ENCODE results near the gene DNM3.
A peak's percentile ranks its signal among the peaks of the same experiment; 100 is the strongest.

The DNM3 gene

GRCh38 chr1:171943973-171944561 lies 102.8 kb downstream of the DNM3 start:
- no peaks in the 10 kb centered on the region for H3K36me3 ChIP-seq (ENCODE audit: control insufficient read depth, insufficient read depth, low read length)
- H3K27ac ChIP-seq (ENCODE audit: low read depth, low read length) = no peak overlapping the region
- peaks cover 13% of the 10 kb centered on the region; the same call in 1 of the 2 replicates for H3K4me1 ChIP-seq (ENCODE audit: control insufficient read depth, insufficient read depth, low read length)
- H3K4me3 ChIP-seq (ENCODE audit: low read depth, low read length) = no peak overlapping the region
- no peaks in the 10 kb centered on the region for H3K27me3 ChIP-seq (ENCODE audit: control insufficient read depth, insufficient read depth, low read length)
- no peak overlapping the region for H3K9ac ChIP-seq (ENCODE audit: low read length)
- no peaks in the 10 kb centered on the region for H3K9me3 ChIP-seq (ENCODE audit: control insufficient read depth, insufficient read depth, low read depth, low read length)

- H3K4me3 ChIP-seq (ENCODE audit: low read depth, low read length) = no peak overlapping the region
- H3K27me3 ChIP-seq (ENCODE audit: control insufficient read depth, insufficient read depth, low read length) = no peaks in the 10 kb centered on the region
- no peak overlapping the region for H3K9ac ChIP-seq (ENCODE audit: low read length)
- H3K9me3 ChIP-seq (ENCODE audit: control insufficient read depth, insufficient read depth, low read depth, low read length) = peaks cover 12% of the 10 kb centered on the region
- H3K27ac ChIP-seq (ENCODE audit: low read depth, low read length) = no peak overlapping the region
- peaks cover 9% of the 10 kb centered on the region; the same call in 1 of the 2 replicates for H3K4me1 ChIP-seq (ENCODE audit: control insufficient read depth, insufficient read depth, low read length)
- H3K36me3 ChIP-seq (ENCODE audit: control insufficient read depth, insufficient read depth, low read length) = no peaks in the 10 kb centered on the region
Observed at GRCh38 chr1:171948511-171948910, 107.2 kb downstream of the DNM3 start.

- H3K27ac ChIP-seq (ENCODE audit: low read depth, low read length) = no peak overlapping the region
- H3K4me3 ChIP-seq (ENCODE audit: low read depth, low read length) = no peak overlapping the region
- H3K27me3 ChIP-seq (ENCODE audit: control insufficient read depth, insufficient read depth, low read length) = no peaks in the 10 kb centered on the region
Observed at GRCh38 chr1:171949316-171949715, 108.0 kb downstream of the DNM3 start.

GRCh38 chr1:171953835-171954234 lies 112.5 kb downstream of the DNM3 start:
- Histone ChIP-seq H3K4me1 (ENCODE audit: control insufficient read depth, insufficient read depth, low read length) (peaks cover 9% of the 10 kb centered on the region; the same call in 1 of the 2 replicates), H3K27me3 (ENCODE audit: control insufficient read depth, insufficient read depth, low read length) (no peaks in the 10 kb centered on the region), H3K36me3 (ENCODE audit: control insufficient read depth, insufficient read depth, low read length) (no peaks in the 10 kb centered on the region), H3K4me3 (ENCODE audit: low read depth, low read length) (no peak overlapping the region), H3K27ac (ENCODE audit: low read depth, low read length) (no peak overlapping the region), H3K9me3 (ENCODE audit: control insufficient read depth, insufficient read depth, low read depth, low read length) (peaks cover 12% of the 10 kb centered on the region), H3K9ac (ENCODE audit: low read length) (no peak overlapping the region)

More at GRCh38 chr1:171949316-171949715, 108.0 kb downstream of the DNM3 start:
- Histone ChIP-seq H3K9me3 (ENCODE audit: control insufficient read depth, insufficient read depth, low read depth, low read length) (peaks cover 12% of the 10 kb centered on the region), H3K36me3 (ENCODE audit: control insufficient read depth, insufficient read depth, low read length) (no peaks in the 10 kb centered on the region), H3K9ac (ENCODE audit: low read length) (no peak overlapping the region), H3K4me1 (ENCODE audit: control insufficient read depth, insufficient read depth, low read length) (peaks cover 9% of the 10 kb centered on the region; the same call in 1 of the 2 replicates)

- Histone ChIP-seq H3K4me3 (ENCODE audit: low read depth, low read length) (no peak overlapping the region), H3K27ac (ENCODE audit: low read depth, low read length) (no peak overlapping the region), H3K27me3 (ENCODE audit: control insufficient read depth, insufficient read depth, low read length) (no peaks in the 10 kb centered on the region), H3K4me1 (ENCODE audit: control insufficient read depth, insufficient read depth, low read length) (peaks cover 9% of the 10 kb centered on the region; the same call in 1 of the 2 replicates), H3K9me3 (ENCODE audit: control insufficient read depth, insufficient read depth, low read depth, low read length) (peaks cover 10% of the 10 kb centered on the region), H3K9ac (ENCODE audit: low read length) (no peak overlapping the region), H3K36me3 (ENCODE audit: control insufficient read depth, insufficient read depth, low read length) (no peaks in the 10 kb centered on the region)
Observed at GRCh38 chr1:171954361-171954760, 113.1 kb downstream of the DNM3 start.

GRCh38 chr1:171961861-171962260 lies 120.6 kb downstream of the DNM3 start:
- no peaks in the 10 kb centered on the region for H3K27me3 ChIP-seq (ENCODE audit: control insufficient read depth, insufficient read depth, low read length)
- no peak overlapping the region for H3K27ac ChIP-seq (ENCODE audit: low read depth, low read length)
- H3K36me3 ChIP-seq (ENCODE audit: control insufficient read depth, insufficient read depth, low read length) = no peaks in the 10 kb centered on the region
- peaks cover 8% of the 10 kb centered on the region; the same call in 1 of the 2 replicates for H3K9me3 ChIP-seq (ENCODE audit: control insufficient read depth, insufficient read depth, low read depth, low read length)
- no peak overlapping the region for H3K4me3 ChIP-seq (ENCODE audit: low read depth, low read length)
- peaks cover 11% of the 10 kb centered on the region for H3K4me1 ChIP-seq (ENCODE audit: control insufficient read depth, insufficient read depth, low read length)
- no peak overlapping the region for H3K9ac ChIP-seq (ENCODE audit: low read length)

- no peak overlapping the region for H3K9ac ChIP-seq (ENCODE audit: low read length)
- peaks cover 8% of the 10 kb centered on the region; the same call in 1 of the 2 replicates for H3K9me3 ChIP-seq (ENCODE audit: control insufficient read depth, insufficient read depth, low read depth, low read length)
Observed at GRCh38 chr1:171963762-171964161, 122.5 kb downstream of the DNM3 start.

GRCh38 chr1:171965777-171966176 lies 124.5 kb downstream of the DNM3 start:
- Histone ChIP-seq H3K27me3 (ENCODE audit: control insufficient read depth, insufficient read depth, low read length) (no peaks in the 10 kb centered on the region), H3K4me1 (ENCODE audit: control insufficient read depth, insufficient read depth, low read length) (peaks cover 32% of the 10 kb centered on the region), H3K36me3 (ENCODE audit: control insufficient read depth, insufficient read depth, low read length) (no peaks in the 10 kb centered on the region), H3K4me3 (ENCODE audit: low read depth, low read length) (no peak overlapping the region), H3K9me3 (ENCODE audit: control insufficient read depth, insufficient read depth, low read depth, low read length) (peaks cover 8% of the 10 kb centered on the region; the same call in 1 of the 2 replicates), H3K9ac (ENCODE audit: low read length) (no peak overlapping the region), H3K27ac (ENCODE audit: low read depth, low read length) (peak overlapping the region; percentile 67; the same call in 1 of the 2 replicates)

More at GRCh38 chr1:171963762-171964161, 122.5 kb downstream of the DNM3 start:
- Histone ChIP-seq H3K36me3 (ENCODE audit: control insufficient read depth, insufficient read depth, low read length) (no peaks in the 10 kb centered on the region), H3K4me1 (ENCODE audit: control insufficient read depth, insufficient read depth, low read length) (peaks cover 28% of the 10 kb centered on the region), H3K4me3 (ENCODE audit: low read depth, low read length) (no peak overlapping the region), H3K27me3 (ENCODE audit: control insufficient read depth, insufficient read depth, low read length) (no peaks in the 10 kb centered on the region), H3K27ac (ENCODE audit: low read depth, low read length) (no peak overlapping the region)

GRCh38 chr1:171966426-171967220 lies 125.3 kb downstream of the DNM3 start:
- Histone ChIP-seq H3K9me3 (ENCODE audit: control insufficient read depth, insufficient read depth, low read depth, low read length) (peaks cover 8% of the 10 kb centered on the region; the same call in 1 of the 2 replicates), H3K9ac (ENCODE audit: low read length) (peak overlapping the region; percentile 34), H3K27ac (ENCODE audit: low read depth, low read length) (peak overlapping the region; percentile 72), H3K4me1 (ENCODE audit: control insufficient read depth, insufficient read depth, low read length) (peaks cover 32% of the 10 kb centered on the region), H3K27me3 (ENCODE audit: control insufficient read depth, insufficient read depth, low read length) (no peaks in the 10 kb centered on the region), H3K36me3 (ENCODE audit: control insufficient read depth, insufficient read depth, low read length) (no peaks in the 10 kb centered on the region), H3K4me3 (ENCODE audit: low read depth, low read length) (peak overlapping the region; percentile 32)

- Histone ChIP-seq H3K27ac (ENCODE audit: low read depth, low read length) (no peak overlapping the region), H3K9ac (ENCODE audit: low read length) (no peak overlapping the region), H3K4me1 (ENCODE audit: control insufficient read depth, insufficient read depth, low read length) (peaks cover 38% of the 10 kb centered on the region), H3K4me3 (ENCODE audit: low read depth, low read length) (no peak overlapping the region), H3K27me3 (ENCODE audit: control insufficient read depth, insufficient read depth, low read length) (no peaks in the 10 kb centered on the region), H3K9me3 (ENCODE audit: control insufficient read depth, insufficient read depth, low read depth, low read length) (peaks cover 7% of the 10 kb centered on the region; the same call in 1 of the 2 replicates), H3K36me3 (ENCODE audit: control insufficient read depth, insufficient read depth, low read length) (no peaks in the 10 kb centered on the region)
Observed at GRCh38 chr1:171969226-171969625, 127.9 kb downstream of the DNM3 start.

- no peaks in the 10 kb centered on the region for H3K36me3 ChIP-seq (ENCODE audit: control insufficient read depth, insufficient read depth, low read length)
- no peak overlapping the region for H3K9ac ChIP-seq (ENCODE audit: low read length)
- H3K9me3 ChIP-seq (ENCODE audit: control insufficient read depth, insufficient read depth, low read depth, low read length) = peaks cover 2% of the 10 kb centered on the region; the same call in 1 of the 2 replicates
- H3K4me1 ChIP-seq (ENCODE audit: control insufficient read depth, insufficient read depth, low read length) = peaks cover 38% of the 10 kb centered on the region
- no peak overlapping the region for H3K27ac ChIP-seq (ENCODE audit: low read depth, low read length)
- no peaks in the 10 kb centered on the region for H3K27me3 ChIP-seq (ENCODE audit: control insufficient read depth, insufficient read depth, low read length)
- no peak overlapping the region for H3K4me3 ChIP-seq (ENCODE audit: low read depth, low read length)
Observed at GRCh38 chr1:171969813-171970212, 128.5 kb downstream of the DNM3 start.

Measured in HUES6 (cell line).